Measurements from ENCODE around the gene FGG.

DNA sequence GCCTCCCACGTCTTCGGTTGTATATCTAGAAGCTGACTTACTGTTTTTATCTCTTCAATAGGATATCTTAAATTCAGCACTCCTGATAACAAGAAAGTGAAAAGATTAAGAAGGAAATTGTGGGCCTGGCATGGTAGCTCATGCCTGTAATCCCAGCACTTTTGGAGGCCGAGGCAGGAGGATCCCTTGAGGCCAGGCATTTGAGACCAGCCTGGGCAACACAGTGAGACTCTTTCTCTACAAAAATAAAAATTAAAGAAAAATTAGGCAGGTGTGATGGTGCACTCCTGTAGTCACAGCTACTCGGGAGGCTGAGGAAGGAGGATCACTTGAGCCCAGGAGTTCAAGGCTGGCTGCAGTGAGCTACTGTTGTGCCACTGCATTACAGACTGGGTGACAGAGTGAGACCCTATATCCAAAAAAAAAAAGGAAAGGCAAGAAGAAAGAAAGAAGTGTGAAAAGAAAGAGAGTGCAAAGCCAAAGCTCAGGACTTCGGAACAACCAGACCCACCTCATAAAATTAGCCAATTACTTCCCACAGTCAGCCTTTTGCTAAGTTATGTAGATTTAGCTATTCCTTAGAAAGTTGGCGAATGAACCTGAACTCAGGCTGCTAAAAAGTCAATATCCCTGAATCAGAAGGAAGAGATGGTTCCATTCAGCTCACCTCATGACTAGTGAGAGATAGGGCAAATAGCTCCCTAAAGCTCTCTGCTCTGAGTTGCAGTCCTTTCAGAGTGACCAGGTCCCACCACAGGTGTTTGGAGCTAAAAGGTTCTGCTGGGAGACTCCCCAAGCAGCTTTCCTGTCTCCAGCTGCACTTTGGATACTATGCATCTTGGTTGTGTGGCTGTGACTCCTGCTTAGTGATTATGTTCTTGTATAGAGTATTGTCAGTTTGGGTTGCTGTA, 9.2 kb downstream of the FGG start:
- TF ChIP-seq, protein P1, sequence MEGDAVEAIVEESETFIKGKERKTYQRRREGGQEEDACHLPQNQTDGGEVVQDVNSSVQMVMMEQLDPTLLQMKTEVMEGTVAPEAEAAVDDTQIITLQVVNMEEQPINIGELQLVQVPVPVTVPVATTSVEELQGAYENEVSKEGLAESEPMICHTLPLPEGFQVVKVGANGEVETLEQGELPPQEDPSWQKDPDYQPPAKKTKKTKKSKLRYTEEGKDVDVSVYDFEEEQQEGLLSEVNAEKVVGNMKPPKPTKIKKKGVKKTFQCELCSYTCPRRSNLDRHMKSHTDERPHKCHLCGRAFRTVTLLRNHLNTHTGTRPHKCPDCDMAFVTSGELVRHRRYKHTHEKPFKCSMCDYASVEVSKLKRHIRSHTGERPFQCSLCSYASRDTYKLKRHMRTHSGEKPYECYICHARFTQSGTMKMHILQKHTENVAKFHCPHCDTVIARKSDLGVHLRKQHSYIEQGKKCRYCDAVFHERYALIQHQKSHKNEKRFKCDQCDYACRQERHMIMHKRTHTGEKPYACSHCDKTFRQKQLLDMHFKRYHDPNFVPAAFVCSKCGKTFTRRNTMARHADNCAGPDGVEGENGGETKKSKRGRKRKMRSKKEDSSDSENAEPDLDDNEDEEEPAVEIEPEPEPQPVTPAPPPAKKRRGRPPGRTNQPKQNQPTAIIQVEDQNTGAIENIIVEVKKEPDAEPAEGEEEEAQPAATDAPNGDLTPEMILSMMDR (IDR thresholded peaks at IDR 0.05), result no peak
- no peak for TF ChIP-seq POLR2A (IDR thresholded peaks at IDR 0.05)

Measured in suprapubic skin (tissue), 3 donors.